HG03108 (cell line): ENCODE measurements around the gene PRPH.
A peak's percentile ranks its signal among the peaks of the same experiment; 100 is the strongest.
"Not testable (repeated sequence)": the region's sequence is repeated elsewhere in the genome, so short reads cannot be mapped to it uniquely, and the experiment has no call there.

Experiments
- ATAC-seq: cut with Tn5 transposase; IDR thresholded peaks from one replicate; pipeline ENCODE4 v1.9.1; 2021; ENCODE audit warnings: moderate library complexity; ENCODE audit not compliant: unreplicated experiment

PRPH gene

DNA sequence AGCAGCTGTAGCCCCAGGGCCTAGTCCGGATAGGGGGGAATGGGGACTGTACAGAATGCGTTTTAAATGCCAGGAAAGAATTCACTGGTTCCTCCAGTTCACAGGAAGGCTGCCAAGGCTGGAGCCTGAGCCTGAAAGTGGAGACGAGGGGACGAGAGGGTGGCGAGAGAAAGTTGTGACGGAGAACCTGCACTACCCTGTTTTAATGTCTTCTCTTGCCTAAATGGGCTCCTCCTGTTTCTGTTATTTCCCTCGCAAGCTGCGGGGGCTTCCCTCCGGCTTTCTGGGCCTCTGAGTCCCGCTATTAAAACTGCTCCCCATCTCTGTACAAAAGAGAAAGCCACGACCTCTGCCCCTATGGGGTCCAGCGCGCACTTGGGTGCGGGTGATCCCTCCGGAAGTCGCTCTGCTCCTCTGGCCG, 37.5 kb downstream of the PRPH start:
- ATAC-seq, result no peak

DNA sequence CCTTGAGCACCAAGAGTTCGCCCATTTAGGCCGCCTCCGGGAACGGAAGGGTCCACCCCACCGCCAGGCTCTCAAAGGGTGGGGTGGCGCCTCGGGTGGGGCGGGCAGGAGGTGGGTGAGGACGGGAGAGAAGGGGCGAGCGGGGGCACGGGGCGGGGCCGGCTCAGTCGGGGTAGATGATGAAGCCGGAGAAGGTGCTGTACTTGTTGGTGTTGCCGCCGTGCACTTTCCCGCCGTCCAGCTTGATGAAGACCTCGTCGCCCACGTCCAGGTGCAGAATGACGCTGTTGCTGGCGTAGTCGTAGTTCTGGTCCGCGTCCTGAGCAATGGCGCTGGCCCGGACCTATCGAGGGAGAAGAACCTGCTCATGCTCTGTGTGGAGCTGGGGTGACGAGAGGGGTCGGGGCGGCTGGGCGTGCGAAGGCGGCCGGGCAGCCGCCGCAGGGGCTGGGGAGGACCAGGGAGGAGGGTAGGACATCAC, 38.0 kb downstream of the PRPH start:
- no peak for ATAC-seq

- ATAC-seq, result not testable (repeated sequence)
Measured at GRCh38 chr12:49333778-49334177, 38.8 kb downstream of the PRPH start.

GRCh38 chr12:49334226-49334625, 39.3 kb downstream of the PRPH start:
- no peak for ATAC-seq

DNA sequence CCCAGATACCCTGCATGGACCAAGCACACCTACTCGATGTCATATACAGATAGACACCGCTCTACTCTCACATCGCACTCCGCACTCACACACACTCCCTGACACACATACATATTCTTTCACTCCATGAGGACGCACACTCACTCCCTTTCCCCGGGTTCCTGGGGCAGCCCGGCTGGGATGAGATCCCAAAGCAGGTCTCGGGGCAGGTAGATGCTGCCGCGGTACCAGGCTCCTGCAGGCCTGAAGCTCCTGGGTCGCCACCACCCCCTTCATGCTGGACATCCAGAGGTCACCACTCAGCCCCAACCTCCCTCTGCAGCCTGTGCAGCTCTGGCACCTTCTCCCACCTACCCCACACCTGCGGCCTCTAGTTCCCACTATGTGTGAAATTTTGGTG, 39.7 kb downstream of the PRPH start:
- ATAC-seq, result no peak

GRCh38 chr12:49335118-49335954, 40.4 kb downstream of the PRPH start:
- no peak for ATAC-seq

- ATAC-seq, result no peak
Measured at GRCh38 chr12:49335955-49336644, 41.2 kb downstream of the PRPH start.

GRCh38 chr12:49336645-49337584, 42.0 kb downstream of the PRPH start, which contains the start of gene C1QL4:
C1QL4 (minus strand) TSS chr12:49337188; CDS start chr12:49336477, 711 bp downstream.
- peak; percentile 59 for ATAC-seq

GRCh38 chr12:49338830-49339463, 44.0 kb downstream of the PRPH start:
- no peak for ATAC-seq

- no peak for ATAC-seq
Measured at GRCh38 chr12:49339464-49339861, 44.5 kb downstream of the PRPH start.

DNA sequence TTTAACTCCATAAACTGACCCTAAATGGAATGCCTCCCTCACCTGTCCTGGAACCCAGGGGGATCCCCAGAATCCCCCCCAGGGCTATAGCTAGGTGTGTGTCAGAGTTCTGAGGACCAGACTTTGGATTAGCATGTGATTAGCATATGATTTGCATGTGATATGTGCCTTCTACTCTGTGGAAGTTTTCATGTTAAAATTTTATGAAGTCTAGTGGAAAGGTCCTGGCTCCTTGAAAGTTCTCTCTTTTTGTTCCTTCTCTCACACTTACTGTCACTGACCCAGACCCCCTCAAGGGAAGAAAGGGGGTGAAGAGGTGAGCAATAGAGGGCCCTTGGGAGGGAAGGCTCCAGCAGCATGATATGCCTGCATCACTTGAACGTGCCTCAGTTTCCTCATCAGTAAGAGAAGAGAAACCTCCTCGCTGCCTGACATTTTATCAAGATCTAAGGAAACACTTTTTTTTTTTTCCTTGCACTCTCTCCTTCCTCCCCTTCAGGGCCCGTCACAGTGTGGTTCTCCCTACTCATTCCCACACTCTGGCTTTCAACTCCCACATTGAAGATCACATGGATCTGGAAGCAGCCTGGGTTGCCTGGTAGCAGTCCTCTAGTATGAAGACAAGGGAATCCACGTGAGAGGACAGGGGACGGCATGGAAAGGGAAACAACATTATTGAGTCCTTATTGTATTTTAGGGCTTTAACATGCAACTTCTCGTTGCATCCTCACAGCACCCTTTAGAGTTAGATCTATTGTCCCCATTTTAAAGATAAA, 45.3 kb downstream of the PRPH start:
- ATAC-seq, result no peak

DNA sequence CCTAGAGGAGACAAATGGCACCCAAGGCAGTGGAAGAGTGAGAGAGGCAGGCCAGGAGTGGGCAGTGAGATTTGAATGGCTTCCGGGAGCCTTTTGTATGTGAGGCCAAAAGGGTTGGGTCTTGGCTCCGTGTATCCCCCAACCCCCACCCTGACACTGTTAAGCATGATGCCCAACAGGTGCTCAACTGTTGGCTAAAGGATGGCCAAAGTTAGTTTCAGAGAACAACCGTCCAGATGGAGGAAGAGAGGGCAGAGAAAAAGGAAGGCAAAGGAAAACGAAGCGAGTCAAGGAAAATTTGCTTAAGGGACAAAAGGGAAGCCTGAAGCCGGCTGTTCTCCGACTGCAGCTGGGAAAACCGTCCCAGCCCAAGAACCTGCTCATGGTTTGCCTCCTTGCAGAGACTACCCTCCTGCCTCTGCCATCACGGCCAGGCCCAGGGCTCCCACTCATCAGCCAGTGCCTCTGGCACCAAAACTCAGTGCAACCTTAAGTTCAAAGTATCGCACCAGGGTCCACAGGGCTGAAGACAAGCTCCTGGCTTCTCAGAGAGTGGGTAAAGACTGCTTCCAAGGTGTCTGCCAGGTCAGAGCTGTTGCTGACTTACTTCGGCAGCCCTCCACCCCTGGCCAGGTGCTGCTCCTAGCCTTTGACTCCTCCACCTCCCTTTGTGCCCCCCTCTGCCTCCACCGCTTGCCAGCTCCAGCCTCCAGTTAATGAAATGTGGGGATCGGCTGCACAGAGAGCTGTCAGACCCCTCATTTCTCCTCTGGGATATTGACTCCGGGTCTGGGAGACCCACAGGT, 46.2 kb downstream of the PRPH start:
- ATAC-seq, result no peak

GRCh38 chr12:49341777-49342065, 46.8 kb downstream of the PRPH start:
- no peak for ATAC-seq

DNA sequence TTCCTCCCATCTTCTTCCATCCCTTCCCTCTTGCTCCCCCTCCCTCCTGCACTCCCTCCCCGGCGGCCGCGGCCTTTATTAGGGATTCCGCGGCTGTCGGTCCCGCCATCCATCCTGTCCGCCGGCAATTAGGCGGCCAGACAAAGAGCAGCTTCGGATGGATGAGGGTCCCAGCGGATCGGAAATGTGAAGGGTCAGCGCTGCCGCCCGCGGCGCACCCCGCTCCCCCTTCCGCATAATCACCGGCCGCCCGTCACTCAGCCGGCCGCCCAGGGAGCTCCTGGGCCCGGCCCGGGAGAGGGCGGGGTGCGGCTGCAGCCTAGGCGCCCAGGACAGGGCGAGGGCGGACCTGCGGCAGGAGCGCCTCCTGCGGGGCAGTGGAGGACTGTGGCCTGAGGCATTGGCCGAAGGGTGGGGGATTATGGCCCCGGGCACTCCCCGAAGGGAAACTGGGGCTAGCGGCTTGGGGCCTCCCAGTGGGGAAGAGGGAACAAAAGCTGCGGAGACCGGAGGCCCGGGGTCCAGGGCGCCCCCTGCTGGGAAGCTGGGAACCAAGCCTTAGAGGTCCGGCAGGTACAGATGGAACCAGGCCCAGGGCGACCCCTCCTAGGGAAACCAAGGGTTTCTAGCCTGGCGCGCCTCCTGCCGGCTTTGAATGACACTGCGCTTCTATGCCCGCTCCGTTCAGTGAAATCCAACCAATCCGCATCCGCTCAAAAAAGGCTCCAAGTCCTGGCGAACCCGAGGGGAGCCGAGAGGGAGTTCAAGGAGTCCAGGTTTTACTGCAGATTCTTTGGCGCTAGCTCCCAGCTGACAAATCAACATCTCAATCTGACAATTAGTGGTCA, 47.3 kb downstream of the PRPH start:
- ATAC-seq, result peak; percentile 50

- no peak for ATAC-seq
Measured at GRCh38 chr12:49342914-49343731, 48.2 kb downstream of the PRPH start.

DNA sequence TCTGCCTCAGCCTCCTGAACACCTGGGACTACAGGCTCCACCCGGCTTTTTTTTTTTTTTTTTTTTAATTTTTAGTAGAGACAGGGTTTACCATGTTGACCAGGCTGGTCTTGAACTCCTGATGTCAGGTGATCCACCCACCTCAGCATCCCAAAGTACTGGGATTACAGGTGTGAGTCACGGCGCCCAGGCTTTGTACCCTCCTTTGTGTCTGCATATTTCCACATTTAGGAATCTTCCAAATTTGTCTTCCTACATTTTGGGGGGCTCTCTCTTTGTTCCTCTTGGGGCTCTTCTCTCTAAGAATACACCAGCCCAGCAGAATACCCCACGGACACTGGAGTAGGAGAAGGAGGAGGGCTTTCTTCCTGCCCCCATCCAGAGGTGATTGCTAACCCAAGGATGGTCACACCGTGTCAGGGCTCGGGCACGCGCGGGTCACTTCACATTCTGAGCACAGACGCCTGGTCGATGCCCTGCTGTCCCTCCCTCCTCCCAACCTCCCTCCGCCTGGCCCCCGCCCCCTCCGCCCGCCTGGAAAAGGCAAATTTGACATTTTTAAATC, 49.6 kb downstream of the PRPH start:
- no peak for ATAC-seq
